Mesenchymal stem cell (in vitro differentiated cells and primary cell): ENCODE data around the gene TP53I13.

Experiments used
- DNase-seq: peaks from one replicate; pipeline ENCODE4 v3.0.0-alpha.2; 2013
- H2AFZ ChIP-seq: one replicate; pipeline ENCODE4 v1.6.1; 2013; ENCODE audit warnings: low read depth, mild to moderate bottlenecking, control low read depth, inconsistent platforms, low read length, moderate library complexity
- H2AK5ac ChIP-seq: 2 replicates; pipeline ENCODE4 v1.6.1; 2013; ENCODE audit warnings: low read length, moderate library complexity, mild to moderate bottlenecking, inconsistent platforms; ENCODE audit not compliant: severe bottlenecking
- H2BK120ac ChIP-seq: one replicate; pipeline ENCODE4 v1.6.1; 2013; ENCODE audit warnings: low read depth, mild to moderate bottlenecking, inconsistent platforms, low read length, moderate library complexity
- H2BK12ac ChIP-seq, 2 experiments: one replicate each; pipeline ENCODE4 v1.6.1; 2013; ENCODE audit warnings: inconsistent platforms in 2 of 2, low read length in 2 of 2, mild to moderate bottlenecking in 2 of 2, moderate library complexity in 2 of 2, control low read depth in 1 of 2
- H2BK15ac ChIP-seq: one replicate; pipeline ENCODE4 v1.6.1; 2013; ENCODE audit warnings: mild to moderate bottlenecking, low read depth, inconsistent platforms; ENCODE audit not compliant: poor library complexity, severe bottlenecking
- H2BK5ac ChIP-seq: 2 replicates; pipeline ENCODE4 v1.6.1; 2013; ENCODE audit warnings: low read depth, mild to moderate bottlenecking, low read length, control low read depth, inconsistent platforms; ENCODE audit not compliant: poor library complexity, severe bottlenecking
- H3K14ac ChIP-seq, 2 experiments: one replicate each; pipeline ENCODE4 v1.6.1; 2013; ENCODE audit warnings: inconsistent platforms in 2 of 2, low read length in 2 of 2, control low read depth in 1 of 2, mild to moderate bottlenecking in 1 of 2, moderate library complexity in 1 of 2
- H3K18ac ChIP-seq, 2 experiments: one replicate each; pipeline ENCODE4 v1.6.1; 2013; ENCODE audit warnings: inconsistent platforms in 2 of 2, low read length in 2 of 2, control low read depth in 1 of 2, low read depth in 1 of 2, mild to moderate bottlenecking in 1 of 2
- H3K23ac ChIP-seq, 2 experiments: one replicate each; pipeline ENCODE4 v1.6.1; 2013; ENCODE audit warnings: inconsistent platforms in 2 of 2, low read length in 2 of 2, mild to moderate bottlenecking in 2 of 2, moderate library complexity in 2 of 2, control low read depth in 1 of 2
- H3K27ac ChIP-seq: 2 replicates; pipeline ENCODE4 v1.5.1; 2013; ENCODE audit warnings: mild to moderate bottlenecking, moderate library complexity, low read length, control low read depth, inconsistent platforms; ENCODE audit not compliant: poor library complexity, severe bottlenecking
- H3K27me3 ChIP-seq, 2 experiments: 2 replicates each; pipeline versions ENCODE4 v1.6.1 to v1.7.0; 2013; ENCODE audit warnings: low read length in 2 of 2, mild to moderate bottlenecking in 2 of 2, moderate library complexity in 2 of 2, control low read depth in 1 of 2, inconsistent platforms in 1 of 2; ENCODE audit not compliant: control insufficient read depth in 1 of 2, insufficient read depth in 1 of 2
- H3K36me3 ChIP-seq, 2 experiments: 2 replicates each; pipeline versions ENCODE4 v1.6.1 to v1.7.0; 2013; ENCODE audit warnings: low read length in 2 of 2, control low read depth in 1 of 2, inconsistent platforms in 1 of 2, low read depth in 1 of 2, mild to moderate bottlenecking in 1 of 2; ENCODE audit not compliant: insufficient read depth in 2 of 2, control insufficient read depth in 1 of 2
- H3K4ac ChIP-seq, 2 experiments: one replicate each; pipeline ENCODE4 v1.6.1; 2013; ENCODE audit warnings: inconsistent platforms in 2 of 2, low read length in 2 of 2, mild to moderate bottlenecking in 2 of 2, moderate library complexity in 2 of 2, control low read depth in 1 of 2, low read depth in 1 of 2
- H3K4me1 ChIP-seq: 2 replicates; pipeline ENCODE4 v1.6.1; 2013; ENCODE audit warnings: low read depth, low read length, control low read depth; ENCODE audit not compliant: control insufficient read depth, insufficient read depth
- H3K4me2 ChIP-seq: 2 replicates; pipeline ENCODE4 v1.6.1; 2013; ENCODE audit warnings: low read length, mild to moderate bottlenecking, inconsistent platforms; ENCODE audit not compliant: poor library complexity, severe bottlenecking
- H3K4me3 ChIP-seq, 2 experiments: 2 replicates each; pipeline versions ENCODE4 v1.5.1 to v1.7.0; 2013; ENCODE audit warnings: low read length in 2 of 2, mild to moderate bottlenecking in 2 of 2, control low read depth in 1 of 2, low read depth in 1 of 2; ENCODE audit not compliant: insufficient read depth in 1 of 2
- H3K79me1 ChIP-seq: replicated peaks from 2 replicates; pipeline ENCODE4 v1.6.1; 2013; ENCODE audit warnings: mild to moderate bottlenecking, control low read depth, low read length, inconsistent platforms; ENCODE audit not compliant: poor library complexity, severe bottlenecking
- H3K9ac ChIP-seq: 2 replicates; pipeline ENCODE4 v1.7.0; 2013; ENCODE audit warnings: mild to moderate bottlenecking, low read length, moderate library complexity
- H3K9me3 ChIP-seq: 2 replicates; pipeline ENCODE4 v1.7.0; 2013; ENCODE audit warnings: mild to moderate bottlenecking, low read length; ENCODE audit not compliant: control insufficient read depth
- H4K8ac ChIP-seq: one replicate; pipeline ENCODE4 v1.6.1; 2013; ENCODE audit warnings: inconsistent platforms, mild to moderate bottlenecking, low read length, moderate library complexity
- H4K91ac ChIP-seq: one replicate; pipeline ENCODE4 v1.6.1; 2013; ENCODE audit warnings: mild to moderate bottlenecking, low read length, inconsistent platforms
- WGBS: methylation state at CpG from one replicate; pipeline ENCODE4 v1.1.7; 2013; ENCODE audit warnings: mixed read lengths; 5-methylcytosine and 5-hydroxymethylcytosine counted together

TP53I13 gene

DNA sequence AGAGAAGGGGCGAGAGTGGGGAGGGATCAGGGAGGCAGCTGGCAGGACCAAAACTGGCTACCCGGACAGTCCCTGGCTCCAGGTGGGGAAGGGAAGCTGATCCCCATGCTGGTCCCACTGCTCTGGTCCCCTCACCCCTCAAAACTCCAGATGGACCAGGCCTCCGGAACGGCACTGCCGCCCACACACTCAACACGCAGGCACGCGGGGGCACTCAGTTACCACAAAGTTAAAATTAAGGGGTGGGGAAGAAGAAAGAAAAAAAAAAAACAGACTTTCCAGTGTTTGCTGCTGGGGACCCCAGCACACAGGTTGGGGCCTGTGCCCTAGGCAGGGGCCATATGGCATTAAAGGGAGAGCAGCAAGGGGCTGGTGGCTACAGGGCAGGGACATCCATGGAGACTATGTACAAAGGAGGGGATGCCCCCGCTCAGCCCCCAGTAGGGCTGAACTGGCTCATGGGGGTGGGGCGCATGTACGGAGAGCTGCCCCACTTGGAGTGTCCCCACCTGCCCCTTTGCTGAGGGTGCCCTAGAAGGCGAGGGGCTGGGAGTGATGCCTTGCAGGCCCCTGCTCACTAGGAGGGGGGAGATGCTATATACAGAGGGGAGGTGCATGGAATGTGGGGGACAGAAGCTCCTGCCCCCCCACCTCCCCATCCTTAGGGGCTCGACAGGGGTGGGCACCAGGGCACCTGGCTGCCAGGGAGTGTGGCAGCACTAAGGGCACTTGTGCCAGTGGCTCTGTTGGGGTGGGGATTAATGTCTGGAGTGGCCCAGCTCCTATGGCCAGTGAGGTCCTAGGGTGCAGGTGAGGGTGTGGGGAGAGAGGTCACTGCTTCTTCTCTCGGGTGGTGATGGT lies 5.6 kb downstream of the TP53I13 start:
- no peak for DNase-seq
- Histone ChIP-seq H3K18ac (no peak overlapping the region), H2AK5ac (no peak overlapping the region), H3K27ac (no peak overlapping the region), H3K14ac (no peak overlapping the region), H4K8ac (no peak overlapping the region), H3K79me1 (peaks cover 30% of the 10 kb centered on the region), H2BK120ac (no peak overlapping the region), H3K36me3 (peaks cover 79 to 80% of the 10 kb centered on the region in 2 experiments), H3K23ac (no peak overlapping the region), H2BK15ac (no peak overlapping the region), H2AFZ (no peak overlapping the region), H3K4me2 (no peak overlapping the region), H4K91ac (no peak overlapping the region), H3K27me3 (no peaks in the 10 kb centered on the region), H3K9me3 (no peaks in the 10 kb centered on the region), H3K4ac (no peak overlapping the region), H2BK5ac (no peak overlapping the region), H2BK12ac (no peak overlapping the region), H3K9ac (no peak overlapping the region), H3K4me3 (no peak overlapping the region), H3K4me1 (peaks cover 26% of the 10 kb centered on the region)
- WGBS = 96% methylated on average over 13 of the region's 14 CpGs

DNA sequence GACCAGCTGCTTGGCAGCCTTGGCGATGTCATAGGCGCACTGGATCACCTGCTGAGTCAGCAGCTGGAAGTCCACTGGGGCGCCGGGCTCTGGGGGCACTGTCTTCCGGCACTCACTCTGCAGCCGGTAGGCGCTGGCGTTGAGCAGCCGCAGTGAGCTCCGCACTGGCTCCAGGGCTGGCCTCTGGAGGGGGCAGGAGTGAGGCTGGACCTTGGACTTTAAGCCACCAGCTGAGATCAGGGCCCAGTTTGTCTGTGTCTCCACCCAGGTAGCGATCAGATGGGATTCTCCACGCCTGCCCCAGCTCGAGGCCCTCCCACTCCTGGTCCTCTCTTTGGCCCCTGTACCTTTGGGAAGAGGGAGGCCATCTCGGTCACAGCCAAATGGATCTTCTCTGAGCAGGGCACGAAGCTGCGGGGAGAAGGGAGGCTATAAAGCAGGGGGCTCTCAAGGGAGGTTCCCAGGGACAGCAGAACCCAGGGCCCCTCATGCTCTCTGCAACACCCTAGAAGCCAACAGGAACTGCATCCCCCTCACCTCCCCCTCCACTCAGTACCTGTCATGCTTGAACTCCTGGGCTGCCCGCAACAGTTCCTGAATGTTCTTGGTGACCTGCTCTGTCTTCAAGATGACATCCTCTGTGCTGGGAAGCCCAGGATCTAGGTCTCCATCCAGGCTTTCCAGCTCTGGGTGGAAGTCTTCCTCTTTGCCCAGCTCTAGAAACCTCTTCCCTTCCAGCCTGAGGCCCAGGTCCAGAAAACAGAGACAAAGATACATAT lies 6.4 kb downstream of the TP53I13 start:
- H3K4me3 ChIP-seq = no peak overlapping the region
- no peak overlapping the region for H3K14ac ChIP-seq
- no peak overlapping the region for H2BK120ac ChIP-seq
- no peak overlapping the region for H4K8ac ChIP-seq
- no peak overlapping the region for H3K9ac ChIP-seq
- no peak overlapping the region for H2AFZ ChIP-seq
- no peak overlapping the region for H2BK15ac ChIP-seq
- H3K18ac ChIP-seq = no peak overlapping the region
- H2AK5ac ChIP-seq = no peak overlapping the region
- DNase-seq = no peak
- peaks cover 20% of the 10 kb centered on the region for H3K4me1 ChIP-seq
- no peaks in the 10 kb centered on the region for H3K9me3 ChIP-seq
- no peak overlapping the region for H3K27ac ChIP-seq
- no peak overlapping the region for H4K91ac ChIP-seq
- peaks cover 86 to 87% of the 10 kb centered on the region in 2 experiments for H3K36me3 ChIP-seq
- H2BK12ac ChIP-seq = no peak overlapping the region
- H3K23ac ChIP-seq = no peak overlapping the region
- no peak overlapping the region for H2BK5ac ChIP-seq
- H3K79me1 ChIP-seq = peaks cover 36% of the 10 kb centered on the region
- no peak overlapping the region for H3K4ac ChIP-seq
- H3K4me2 ChIP-seq = no peak overlapping the region
- no peaks in the 10 kb centered on the region for H3K27me3 ChIP-seq
- 96% methylated on average over 17 of the region's 17 CpGs for WGBS

DNA sequence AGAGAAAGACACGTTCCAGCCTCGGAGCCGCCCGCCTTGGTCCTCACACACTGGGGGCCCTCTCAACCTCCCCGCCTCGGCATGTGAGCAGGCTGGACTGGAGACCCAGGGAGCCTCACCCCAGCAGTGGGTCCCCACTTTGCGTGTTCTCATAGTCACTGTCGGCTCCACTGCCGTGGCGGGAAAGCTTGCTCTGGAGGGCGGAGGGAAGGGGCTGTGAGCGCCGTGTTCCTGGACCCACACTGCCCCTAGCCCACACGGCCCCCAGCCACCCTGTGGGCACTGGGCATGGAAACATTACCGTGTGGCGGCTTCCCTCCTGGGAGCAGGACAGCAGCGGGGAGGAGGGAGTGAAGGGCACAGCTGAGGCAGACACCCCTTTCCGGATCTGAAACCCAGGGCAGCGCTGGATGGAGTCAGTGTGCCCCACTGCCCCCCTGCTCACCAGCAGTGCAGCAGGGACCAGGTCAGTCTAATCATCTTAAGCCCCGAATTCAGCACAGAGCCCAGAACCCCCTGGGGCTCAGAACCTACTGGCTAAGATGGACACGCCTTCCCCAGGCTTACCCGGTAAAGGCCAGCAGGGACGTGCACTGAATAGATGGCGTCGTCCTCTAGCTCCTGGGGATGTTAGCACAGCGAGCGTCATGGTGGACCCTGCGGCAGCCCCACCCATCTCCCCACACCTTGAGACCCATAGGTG lies 7.2 kb downstream of the TP53I13 start:
- Histone ChIP-seq H2BK5ac (no peak overlapping the region), H3K79me1 (peaks cover 33% of the 10 kb centered on the region), H3K4me1 (peaks cover 20% of the 10 kb centered on the region), H2BK120ac (no peak overlapping the region), H2AFZ (no peak overlapping the region), H4K8ac (no peak overlapping the region), H3K27me3 (no peaks in the 10 kb centered on the region), H3K9me3 (no peaks in the 10 kb centered on the region), H2BK15ac (no peak overlapping the region), H3K36me3 (peaks cover 87 to 91% of the 10 kb centered on the region in 2 experiments), H3K23ac (no peak overlapping the region), H3K27ac (no peak overlapping the region), H3K18ac (no peak overlapping the region), H4K91ac (no peak overlapping the region), H2AK5ac (no peak overlapping the region), H3K4ac (no peak overlapping the region), H3K4me2 (no peak overlapping the region), H3K14ac (no peak overlapping the region), H3K9ac (no peak overlapping the region), H3K4me3 (no peak overlapping the region), H2BK12ac (no peak overlapping the region)
- 95% methylated on average over 28 of the region's 28 CpGs for WGBS
- no peak for DNase-seq
